HEK293T (cell line): ENCODE data around the gene TNNI3K.

ENCODE experiments used
- CTCF ChIA-PET: fragments of 350-600 bp; formaldehyde crosslinking; extraction: SDS; loops from one replicate; lab custom pipeline; 2021; ENCODE audit warnings: antibody characterized with exemption, inconsistent platforms; lab: Yijun Ruan, JAX
- POLR2A ChIA-PET: fragments of 350-600 bp; formaldehyde crosslinking; extraction: SDS; loops from one replicate; lab custom pipeline; 2020; ENCODE audit warnings: antibody characterized with exemption, inconsistent platforms; lab: Yijun Ruan, JAX
- DNase-seq: peaks from one replicate; pipeline ENCODE4 v3.0.0; 2012; ENCODE audit warnings: mixed read lengths; ENCODE audit errors: extremely low spot score
- ARNT ChIP-seq: fragments of 450-650 bp; IDR thresholded peaks from 2 replicates; pipeline ENCODE4 v1.6.1; 2017; ENCODE audit warnings: mild to moderate bottlenecking
- BHLHE40 ChIP-seq: fragments of 450-650 bp; IDR thresholded peaks from 2 replicates; pipeline ENCODE4 v1.6.1; 2016; ENCODE audit warnings: mild to moderate bottlenecking, moderate library complexity, borderline replicate concordance
- CTBP1 ChIP-seq: fragments of 450-650 bp; IDR thresholded peaks from 2 replicates; pipeline ENCODE4 v1.6.1; 2016; ENCODE audit warnings: borderline replicate concordance
- ELF4 ChIP-seq: fragments of 450-650 bp; IDR thresholded peaks from 2 replicates; pipeline ENCODE4 v1.6.1; 2017; ENCODE audit warnings: antibody characterized with exemption
- FOXA1 ChIP-seq: fragments of 450-650 bp; IDR thresholded peaks from 2 replicates; pipeline ENCODE4 v1.6.1; 2016; ENCODE audit warnings: mild to moderate bottlenecking
- FOXK2 ChIP-seq: fragments of 450-650 bp; IDR thresholded peaks from 2 replicates; pipeline ENCODE4 v1.6.1; 2016; ENCODE audit warnings: mild to moderate bottlenecking
- FOXM1 ChIP-seq: fragments of 450-650 bp; IDR thresholded peaks from 2 replicates; pipeline ENCODE4 v1.6.1; 2017; ENCODE audit warnings: mild to moderate bottlenecking, borderline replicate concordance
- HDGF ChIP-seq: fragments of 450-650 bp; IDR thresholded peaks from 2 replicates; pipeline ENCODE4 v1.6.1; 2017; ENCODE audit warnings: antibody characterized with exemption, borderline replicate concordance
- L3MBTL2 ChIP-seq: fragments of 450-650 bp; conservative IDR thresholded peaks from 2 replicates; pipeline ENCODE4 v1.6.1; 2016; ENCODE audit warnings: mild to moderate bottlenecking
- LEF1 ChIP-seq: fragments of 450-650 bp; IDR thresholded peaks from 2 replicates; pipeline ENCODE4 v1.6.1; 2017; ENCODE audit warnings: mild to moderate bottlenecking, borderline replicate concordance
- NFRKB ChIP-seq: fragments of 450-650 bp; IDR thresholded peaks from 2 replicates; pipeline ENCODE4 v1.6.1; 2016; ENCODE audit warnings: mild to moderate bottlenecking, moderate library complexity
- SP1 ChIP-seq: fragments of 450-650 bp; IDR thresholded peaks from 2 replicates; pipeline ENCODE4 v1.6.1; 2017
- SUZ12 ChIP-seq: fragments of 450-650 bp; IDR thresholded peaks from 2 replicates; pipeline ENCODE4 v1.6.1; 2016; ENCODE audit warnings: mild to moderate bottlenecking
- TARDBP ChIP-seq: fragments of 450-650 bp; IDR thresholded peaks from 2 replicates; pipeline ENCODE4 v1.6.1; 2016
- ZNF384 ChIP-seq: fragments of 450-650 bp; IDR thresholded peaks from 2 replicates; pipeline ENCODE4 v1.6.1; 2016
- TF ChIP-seq, protein P1 (sequence below): fragments of 450-650 bp; IDR thresholded peaks from 2 replicates; pipeline ENCODE4 v1.6.1; 2016

Gene TNNI3K

DNA sequence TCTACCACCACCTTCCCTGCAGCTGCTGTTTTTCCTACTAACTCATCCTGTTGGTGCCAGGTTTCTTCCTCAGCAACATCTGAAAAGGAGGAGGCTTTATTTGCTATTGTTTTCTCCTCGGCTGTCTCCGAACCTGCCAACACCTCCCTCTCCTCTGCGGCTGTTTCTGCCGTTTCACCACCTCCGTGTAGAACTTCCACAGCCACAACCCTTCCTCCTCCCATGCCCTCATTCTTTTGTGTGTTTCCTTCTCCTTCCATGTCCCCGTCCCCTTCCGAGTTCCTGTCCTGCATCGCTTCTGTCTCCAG lies 336.3 kb downstream of the TNNI3K start:
- ChIA-PET CTCF (no interaction called here), POLR2A (no interaction called here)
- TF ChIP-seq FOXA1 (no peak), TARDBP (no peak), SUZ12 (no peak), LEF1 (no peak), L3MBTL2 (no peak), FOXM1 (no peak), FOXK2 (no peak), BHLHE40 (no peak), CTBP1 (no peak), SP1 (no peak), ARNT (no peak), NFRKB (no peak), ELF4 (no peak)
- TF ChIP-seq, protein P1, sequence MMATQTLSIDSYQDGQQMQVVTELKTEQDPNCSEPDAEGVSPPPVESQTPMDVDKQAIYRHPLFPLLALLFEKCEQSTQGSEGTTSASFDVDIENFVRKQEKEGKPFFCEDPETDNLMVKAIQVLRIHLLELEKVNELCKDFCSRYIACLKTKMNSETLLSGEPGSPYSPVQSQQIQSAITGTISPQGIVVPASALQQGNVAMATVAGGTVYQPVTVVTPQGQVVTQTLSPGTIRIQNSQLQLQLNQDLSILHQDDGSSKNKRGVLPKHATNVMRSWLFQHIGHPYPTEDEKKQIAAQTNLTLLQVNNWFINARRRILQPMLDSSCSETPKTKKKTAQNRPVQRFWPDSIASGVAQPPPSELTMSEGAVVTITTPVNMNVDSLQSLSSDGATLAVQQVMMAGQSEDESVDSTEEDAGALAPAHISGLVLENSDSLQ = no peak
- DNase-seq = no peak

DNA sequence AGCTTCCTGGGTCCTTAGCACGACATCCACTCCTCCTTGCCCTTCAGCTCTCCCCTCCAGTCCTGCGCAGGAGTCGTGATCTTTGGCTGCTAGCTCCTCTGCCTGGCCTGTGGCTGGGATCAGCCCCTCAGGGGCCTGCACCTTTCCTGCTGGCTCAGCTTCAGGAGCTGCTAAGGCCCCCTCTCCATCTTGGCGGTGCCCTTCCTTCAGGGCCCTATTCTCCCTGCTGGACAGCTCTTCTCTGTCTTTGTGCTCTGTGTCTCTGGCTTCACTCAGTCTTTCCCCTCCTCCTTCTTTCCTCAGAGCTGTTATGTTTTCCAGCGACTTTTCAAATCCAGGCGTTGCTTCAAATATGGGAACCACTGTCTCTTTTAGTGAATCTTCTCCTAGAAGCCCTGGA lies 336.7 kb downstream of the TNNI3K start:
- ChIA-PET POLR2A (no interaction called here), CTCF (no interaction called here)
- no peak for TF ChIP-seq LEF1
- TF ChIP-seq ZNF384 = no peak
- no peak for TF ChIP-seq L3MBTL2
- no peak for TF ChIP-seq ARNT
- no peak for TF ChIP-seq TARDBP
- no peak for TF ChIP-seq CTBP1
- no peak for TF ChIP-seq BHLHE40
- TF ChIP-seq FOXK2 = no peak
- no peak for TF ChIP-seq HDGF
- no peak for DNase-seq

DNA sequence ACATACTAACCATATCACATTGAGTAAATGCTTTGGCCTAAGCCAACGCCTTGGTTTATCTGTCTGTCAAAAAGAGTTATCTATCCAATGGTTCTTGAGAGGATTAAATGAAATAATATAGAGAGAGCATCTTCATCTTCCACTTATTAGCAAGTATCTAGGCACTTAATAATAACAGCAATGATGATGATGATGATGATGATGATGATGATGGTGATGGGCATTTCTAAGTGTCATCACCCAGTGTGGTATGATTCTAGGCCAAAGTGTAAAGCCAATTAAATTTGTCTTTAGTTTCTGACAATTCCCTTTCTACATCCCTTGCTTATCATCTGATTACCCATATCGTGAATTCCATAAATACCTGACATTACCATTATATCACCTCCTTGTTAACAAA lies 342.9 kb downstream of the TNNI3K start:
- no peak for DNase-seq
- ChIA-PET POLR2A (no interaction called here), CTCF (no interaction called here)
- TF ChIP-seq BHLHE40 (no peak), FOXA1 (no peak), SUZ12 (no peak), ZNF384 (no peak), ELF4 (no peak), LEF1 (no peak), TARDBP (no peak), CTBP1 (no peak), FOXM1 (no peak), HDGF (no peak), SP1 (no peak), ARNT (no peak), L3MBTL2 (no peak), FOXK2 (no peak), NFRKB (no peak)
- TF ChIP-seq, protein P1 = no peak

DNA sequence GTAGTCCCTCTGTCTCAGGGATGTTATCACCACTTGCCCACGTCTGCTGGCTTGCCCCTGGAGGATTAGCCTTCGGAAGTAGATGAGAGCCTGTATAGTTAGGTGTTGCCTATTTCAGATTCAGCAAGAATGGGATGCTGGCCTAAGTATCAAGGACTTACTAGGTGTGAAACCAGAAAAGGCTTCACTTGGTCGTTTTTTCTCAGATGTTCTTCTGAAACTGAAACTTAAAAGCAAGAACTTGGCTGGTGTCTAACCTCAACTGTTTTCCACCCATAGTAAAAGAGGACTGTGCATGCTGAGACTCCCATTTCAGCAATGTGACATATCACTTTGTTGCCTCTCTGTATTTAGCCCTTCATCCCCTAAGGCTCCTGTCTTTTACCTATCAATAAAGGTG lies 344.2 kb downstream of the TNNI3K start:
- POLR2A ChIA-PET = no interaction called here
- CTCF ChIA-PET = no interaction called here
- DNase-seq = no peak
- TF ChIP-seq FOXM1 (no peak), SP1 (no peak), TARDBP (no peak), NFRKB (no peak), L3MBTL2 (no peak), ARNT (no peak), BHLHE40 (no peak)
- TF ChIP-seq, protein P1 = no peak

DNA sequence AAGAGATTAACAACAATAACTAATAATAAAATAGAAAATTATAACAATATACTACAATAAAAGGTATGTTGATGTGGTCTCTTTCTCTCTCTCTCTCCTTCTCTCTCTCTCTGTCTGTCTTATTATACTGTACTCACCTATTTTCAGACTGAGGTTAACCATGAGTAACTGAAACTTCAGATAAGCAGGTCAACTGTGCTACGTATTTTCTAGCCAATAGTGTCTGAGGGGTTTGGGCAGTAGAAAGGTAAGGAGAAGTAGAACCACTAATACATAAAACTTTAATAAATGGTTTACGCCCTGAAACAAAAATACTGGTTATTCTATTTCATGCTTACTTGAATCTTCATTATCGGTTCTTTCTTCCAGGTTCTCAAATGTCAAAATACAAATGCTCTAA lies 348.2 kb downstream of the TNNI3K start:
- CTCF ChIA-PET = no interaction called here
- TF ChIP-seq, protein P1 = no peak
- TF ChIP-seq SUZ12 (no peak), ELF4 (no peak), ARNT (no peak), LEF1 (no peak), HDGF (no peak)
- POLR2A ChIA-PET = no interaction called here
- no peak for DNase-seq

DNA sequence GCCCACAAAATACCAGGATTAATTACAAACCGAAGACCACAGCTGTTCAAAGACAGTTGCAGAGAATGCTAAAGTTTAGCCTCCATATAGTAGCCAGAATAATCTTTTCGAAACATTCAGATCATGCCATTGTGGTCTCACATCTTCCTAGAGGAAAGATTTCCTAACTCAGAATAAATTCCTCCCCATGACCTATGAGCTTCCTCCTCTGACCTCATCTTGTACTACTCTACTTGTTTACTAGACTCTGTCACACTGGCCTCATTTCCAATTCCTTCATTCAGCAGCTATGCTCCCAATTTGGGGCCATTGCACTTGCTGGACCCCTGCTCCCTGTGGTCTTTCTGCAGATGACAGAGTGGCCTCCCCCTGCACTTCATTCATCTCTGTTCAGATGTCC lies 349.0 kb downstream of the TNNI3K start:
- no peak for TF ChIP-seq ELF4
- DNase-seq = no peak
- ChIA-PET POLR2A (no interaction called here), CTCF (no interaction called here)

DNA sequence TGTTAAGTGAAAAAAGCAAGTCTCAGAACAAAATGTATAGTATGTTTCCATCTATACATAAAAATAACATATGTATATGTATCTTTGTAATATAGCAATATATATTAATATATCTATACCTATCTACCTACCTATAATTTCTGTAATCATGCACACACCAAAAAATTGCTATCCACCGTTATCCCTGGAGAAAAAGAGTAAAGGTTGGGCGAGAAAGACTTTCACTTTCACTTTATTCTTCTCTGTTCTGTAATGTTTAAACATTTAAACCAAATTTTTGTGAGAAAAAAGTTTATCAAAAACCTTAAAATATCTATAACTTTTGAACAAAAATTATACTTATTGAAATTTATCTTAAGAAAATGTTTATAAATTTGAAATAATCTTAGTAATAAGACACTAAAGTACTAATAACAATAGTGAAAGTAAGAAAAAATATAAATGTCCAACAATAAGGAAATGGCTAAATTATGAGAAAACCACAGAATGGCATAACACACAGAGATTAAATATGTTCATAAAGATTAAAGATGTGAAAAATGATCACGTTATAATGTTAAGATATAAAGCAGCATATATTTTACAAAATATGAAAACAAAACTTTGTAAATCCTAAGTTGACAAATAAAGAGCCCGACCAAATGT lies 351.2 kb downstream of the TNNI3K start:
- TF ChIP-seq SP1 (no peak), FOXA1 (no peak), TARDBP (no peak), SUZ12 (no peak), LEF1 (no peak), HDGF (no peak), FOXK2 (no peak), NFRKB (no peak), ARNT (no peak), ELF4 (no peak)
- TF ChIP-seq, protein P1 = no peak
- no peak for DNase-seq
- POLR2A ChIA-PET = no interaction called here
- CTCF ChIA-PET = no interaction called here
